ENCODE results near the gene SLC2A13.
A peak's percentile ranks its signal among the peaks of the same experiment; 100 is the strongest.
"Not testable (repeated sequence)": the region's sequence is repeated elsewhere in the genome, so short reads cannot be mapped to it uniquely, and the experiment has no call there.

The SLC2A13 gene

GRCh38 chr12:40049268-40049667 is 56.6 kb downstream of the SLC2A13 start:
- TF ChIP-seq ZBTB7A (tag by site-specific recombination; IDR thresholded peaks at IDR 0.05; ENCODE audit: low read depth) (no peak), PRDM6 (tag by site-specific recombination; IDR thresholded peaks at IDR 0.05) (0 out of 2 replicates have a peak, but pooled peaks have one; percentile 9), SCRT2 (tag by site-specific recombination; IDR thresholded peaks at IDR 0.05) (peak; percentile 85)
- ChIA-PET POLR2A (no interaction called here), CTCF (interaction anchor here (0.6 to 0.7 kb wide), 2 partner anchors 56 to 225 kb away, joined by 4 to 5 read pairs; no protein-coding TSS in a partner anchor)
- no peak overlapping the region for H3K27ac ChIP-seq (ENCODE audit: extremely low read depth, low read depth, low read length)
- no peaks in the 10 kb centered on the region for H3K4me1 ChIP-seq (ENCODE audit: control insufficient read depth, insufficient read depth, low read length)
- H3K9me3 ChIP-seq (ENCODE audit: control insufficient read depth, insufficient read depth, low read depth, low read length): no peaks in the 10 kb centered on the region
- H3K4me3 ChIP-seq (ENCODE audit: low read depth, low read length): no peak overlapping the region
- H3K36me3 ChIP-seq (ENCODE audit: control insufficient read depth in 2 of 2, insufficient read depth in 1 of 2, low read length in 2 of 2): no peaks in the 10 kb centered on the region

GRCh38 chr12:40047002-40047401 is 58.9 kb downstream of the SLC2A13 start:
- H3K4me3 ChIP-seq (ENCODE audit: low read depth, low read length); POLR2A ChIA-PET; H3K4me1 ChIP-seq (ENCODE audit: control insufficient read depth, insufficient read depth, low read length); H3K36me3 ChIP-seq (ENCODE audit: control insufficient read depth in 2 of 2, insufficient read depth in 1 of 2, low read length in 2 of 2); H3K9me3 ChIP-seq (ENCODE audit: control insufficient read depth, insufficient read depth, low read depth, low read length); H3K27ac ChIP-seq (ENCODE audit: extremely low read depth, low read depth, low read length): not testable (repeated sequence)
- TF ChIP-seq KLF1 (tag by site-specific recombination; IDR thresholded peaks at IDR 0.05): peak; percentile 98
- CTCF ChIA-PET: interaction anchor here (0.6 kb wide), 1 partner anchor 243 kb away, joined by 3 read pairs; no protein-coding TSS in a partner anchor

- Histone ChIP-seq H3K36me3 (ENCODE audit: control insufficient read depth in 2 of 2, insufficient read depth in 1 of 2, low read length in 2 of 2) (no peaks in the 10 kb centered on the region), H3K9me3 (ENCODE audit: control insufficient read depth, insufficient read depth, low read depth, low read length) (no peaks in the 10 kb centered on the region), H3K4me3 (ENCODE audit: low read depth, low read length) (no peak overlapping the region), H3K4me1 (ENCODE audit: control insufficient read depth, insufficient read depth, low read length) (no peaks in the 10 kb centered on the region), H3K27ac (ENCODE audit: extremely low read depth, low read depth, low read length) (no peak overlapping the region)
- TF ChIP-seq ZNF571 (tag by site-specific recombination; IDR thresholded peaks at IDR 0.05) (no peak), ZBTB26 (tag by site-specific recombination; optimal IDR thresholded peaks at IDR 0.05) (no peak)
- CTCF ChIA-PET: interaction anchor here (0.6 kb wide), 1 partner anchor 39 kb away, joined by 3 read pairs; no protein-coding TSS in a partner anchor
- POLR2A ChIA-PET: no interaction called here
Observed at GRCh38 chr12:40045656-40046055, 60.2 kb downstream of the SLC2A13 start.

- Histone ChIP-seq H3K4me3 (ENCODE audit: low read depth, low read length) (no peak overlapping the region), H3K9me3 (ENCODE audit: control insufficient read depth, insufficient read depth, low read depth, low read length) (no peaks in the 10 kb centered on the region), H3K4me1 (ENCODE audit: control insufficient read depth, insufficient read depth, low read length) (no peaks in the 10 kb centered on the region), H3K36me3 (ENCODE audit: control insufficient read depth in 2 of 2, insufficient read depth in 1 of 2, low read length in 2 of 2) (no peaks in the 10 kb centered on the region; a peak in 1 of 3 replicates), H3K27ac (ENCODE audit: extremely low read depth, low read depth, low read length) (no peak overlapping the region)
- POLR2A ChIA-PET: no interaction called here
- CTCF ChIA-PET: no interaction called here
- TF ChIP-seq ZFP37 (tag by site-specific recombination; IDR thresholded peaks at IDR 0.05) (no peak), AEBP2 (tag by site-specific recombination; IDR thresholded peaks at IDR 0.05; ENCODE audit: borderline replicate concordance) (no peak), GLIS1 (tag by site-specific recombination; IDR thresholded peaks at IDR 0.05) (no peak), ZBTB48 (tag by site-specific recombination; IDR thresholded peaks at IDR 0.05) (no peak), SALL2 (tag by site-specific recombination; IDR thresholded peaks at IDR 0.05; ENCODE audit: borderline replicate concordance) (no peak), PRDM2 (tag by site-specific recombination; IDR thresholded peaks at IDR 0.05; ENCODE audit: borderline replicate concordance) (no peak), ZNF311 (tag by site-specific recombination; IDR thresholded peaks at IDR 0.05; ENCODE audit: borderline replicate concordance) (no peak), ZNF639 (tag by site-specific recombination; IDR thresholded peaks at IDR 0.05) (no peak), ZNF133 (tag by site-specific recombination; IDR thresholded peaks at IDR 0.05) (no peak)
Observed at GRCh38 chr12:40044396-40044795, 61.5 kb downstream of the SLC2A13 start.

Measured in HEK293 (cell line).